Heart right ventricle (tissue), 16 donors: ENCODE data around the gene RYR1. TPM values are rescaled to one million over a fixed set of nuclear protein-coding genes. Genes with fewer than 3 reads are reported as not detected.

Experiments used
- ATAC-seq, 8 donors: fragments of 200-7000 bp; cut with Tn5 transposase; one replicate each; pipeline ENCODE4 v1.9.1; 2020; ENCODE audit warnings: mild to moderate bottlenecking in 8 of 8, moderate library complexity in 8 of 8, moderate number of reproducible peaks in 1 of 8
- DNase-seq, 2 donors: peaks; one replicate each; pipeline ENCODE4 v3.0.0-alpha.2; 2020
- H3K27ac ChIP-seq, 10 donors: fragments of 200-600 bp; sonication (generic) in 2 of 10; one replicate each; pipeline versions ENCODE4 v1.5.0 to v1.8.0; 2020 to 2022; ENCODE audit warnings: mild to moderate bottlenecking in 3 of 10
- H3K27me3 ChIP-seq, 7 donors: fragments of 200-600 bp; one replicate each; pipeline ENCODE4 v1.8.0; 2021 to 2022; ENCODE audit warnings: mild to moderate bottlenecking in 2 of 7
- H3K36me3 ChIP-seq, 9 donors: fragments of 200-600 bp; sonication (generic) in 1 of 9; one replicate each; pipeline versions ENCODE4 v1.5.0 to v1.8.0; 2020 to 2022; ENCODE audit warnings: mild to moderate bottlenecking in 2 of 9
- H3K4me1 ChIP-seq, 9 donors: fragments of 200-600 bp; sonication (generic) in 1 of 9; one replicate each; pipeline versions ENCODE4 v1.5.0 to v1.8.0; 2020 to 2022; ENCODE audit warnings: mild to moderate bottlenecking in 4 of 9
- H3K4me3 ChIP-seq, 10 donors: fragments of 200-600 bp; sonication (generic) in 2 of 10; one replicate each; pipeline versions ENCODE4 v1.5.0 to v1.8.0; 2020 to 2022; ENCODE audit warnings: mild to moderate bottlenecking in 7 of 10, moderate library complexity in 2 of 10
- H3K9me3 ChIP-seq, 11 donors: fragments of 200-600 bp in 10 of 11; sonication (generic) in 2 of 11; one replicate each; pipeline versions ENCODE4 v1.5.0 to v1.8.0; 2013 to 2022; ENCODE audit warnings: mild to moderate bottlenecking in 2 of 11, control low read depth in 1 of 11, moderate library complexity in 1 of 11
- WGBS, 2 donors: extraction: QIAGEN DNeasy Blood & Tissue Kit; methylation state at CpG; one replicate each; pipeline ENCODE4 v1.1.7; 2013; ENCODE audit warnings: inconsistent platforms in 1 of 2; 5-methylcytosine and 5-hydroxymethylcytosine counted together
- intact Hi-C, 10 donors: fragments of 100-400 bp; cut with DNase I; formaldehyde crosslinking; loops; one replicate each; pipeline versions ENCODE4 v1.11.1 to v1.14.2; 2022
- polyA plus RNA-seq, 2 donors: library from polyadenylated mRNA; stranded (reverse); fragments of 200-250 nt; gene quantifications; one replicate each; pipeline ENCODE4 v1.2.3, GENCODE V29; 2013
- total RNA-seq, 10 donors: library from RNA; stranded (reverse); fragmentation: NEBNext Ultra II Directional in 3 of 10; extraction: Animal tissue kit (Norgen Biotek cat#: 25700) in 3 of 10; gene quantifications; one replicate each; pipeline versions ENCODE4 v1.2.1 to v1.2.4, GENCODE V29; 2021 to 2023
- TF ChIP-seq, protein P1 (sequence below), 9 donors: fragments of 200-600 bp; sonication (generic) in 2 of 9; IDR thresholded peaks; one replicate each; pipeline versions ENCODE4 v1.5.0 to v1.8.0; 2021 to 2022; ENCODE audit warnings: antibody characterized with exemption in 9 of 9, mild to moderate bottlenecking in 5 of 9, moderate library complexity in 1 of 9
- donor health status: Arrhythmogenic right ventricular cardiomyopathy.
- donor health status: ischemic (EF 13 %, LVEDD 7.1; RV severe dilation, severe dysfunction).
- donor health status: healthy with polysubstance abuse.
- donor health status: DM: no; HTN: yes; CAD: no.
- donor health status: DM: no; HTN: no; CAD: no.
- donor health status: ischemic (EF 25% LVEDD 6.9; RV normal size, moderate dysfunction).
- donor health status: ischemic (EF 25% LVEDD 5.7; RV mildly dilated, moderate dysfunction).
- donor health status: healthy.
- donor health status: DM: yes; HTN: yes; CAD: no.
- donor health status: Ischemic cardiomyopathy.
- donor health status: ischemic (EF 35%, LVEDD 5.7; RV mildly dilated, moderate dysfunction).
- donor health status: nonischemic (EF 11% LVEDD 7.7; RV severe dilation, severe dysfunction).
- donor health status: DM: yes; HTN: yes; CAD: no.
- donor health status: PGD.
- donor health status: ischemic (EF 29% LVEDD 5.4; RV normal size, mild dysfunction).
- donor health status: nonischemic (EF 23%, LVEDD 6.1; RV moderate dilation, normal function).

The RYR1 gene
- total and polyA plus RNA-seq, 12 donors: 0.20 to 1.7 (median 0.74) TPM

DNA sequence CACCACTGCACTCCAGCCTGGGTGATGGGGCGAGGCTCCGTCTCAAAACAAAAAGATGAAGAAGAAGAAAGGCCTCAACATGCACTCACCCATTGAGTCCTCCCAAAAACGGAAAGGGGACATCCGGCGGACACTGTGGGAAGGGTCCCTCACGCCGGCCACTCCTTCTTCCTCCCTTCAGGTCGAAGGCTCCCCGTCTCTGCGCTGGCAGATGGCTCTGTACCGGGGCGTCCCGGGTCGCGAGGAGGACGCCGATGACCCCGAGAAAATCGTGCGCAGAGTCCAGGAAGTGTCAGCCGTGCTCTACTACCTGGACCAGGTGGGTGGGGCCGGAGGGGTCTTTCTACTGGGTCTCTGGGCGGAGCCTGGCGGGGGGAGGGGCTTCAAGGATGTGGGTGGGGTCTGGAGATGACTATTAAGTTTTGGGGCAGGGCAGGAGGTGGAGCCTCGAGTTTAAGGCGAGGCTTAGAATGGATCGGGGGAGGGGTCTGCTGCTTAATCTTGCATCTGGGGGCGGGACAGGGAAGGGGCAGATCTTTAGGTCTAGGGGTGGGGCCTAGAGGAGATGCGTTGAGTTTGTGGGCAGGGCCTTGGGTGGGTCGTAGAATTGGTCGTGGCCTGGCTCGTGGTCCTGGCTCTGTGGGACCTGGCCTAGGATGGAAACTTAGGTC is 94.1 kb downstream of the RYR1 start:
- 49 to 57% methylated on average over 32 of the region's 32 CpGs for WGBS, 2 donors
- H3K27me3 ChIP-seq: peaks cover 0 to 28% (median 0%) of the 10 kb centered on the region in 7 donors
- no peak overlapping the region for H3K4me3 ChIP-seq
- ATAC-seq: no peak
- intact Hi-C loops: no loop called here
- TF ChIP-seq, protein P1, sequence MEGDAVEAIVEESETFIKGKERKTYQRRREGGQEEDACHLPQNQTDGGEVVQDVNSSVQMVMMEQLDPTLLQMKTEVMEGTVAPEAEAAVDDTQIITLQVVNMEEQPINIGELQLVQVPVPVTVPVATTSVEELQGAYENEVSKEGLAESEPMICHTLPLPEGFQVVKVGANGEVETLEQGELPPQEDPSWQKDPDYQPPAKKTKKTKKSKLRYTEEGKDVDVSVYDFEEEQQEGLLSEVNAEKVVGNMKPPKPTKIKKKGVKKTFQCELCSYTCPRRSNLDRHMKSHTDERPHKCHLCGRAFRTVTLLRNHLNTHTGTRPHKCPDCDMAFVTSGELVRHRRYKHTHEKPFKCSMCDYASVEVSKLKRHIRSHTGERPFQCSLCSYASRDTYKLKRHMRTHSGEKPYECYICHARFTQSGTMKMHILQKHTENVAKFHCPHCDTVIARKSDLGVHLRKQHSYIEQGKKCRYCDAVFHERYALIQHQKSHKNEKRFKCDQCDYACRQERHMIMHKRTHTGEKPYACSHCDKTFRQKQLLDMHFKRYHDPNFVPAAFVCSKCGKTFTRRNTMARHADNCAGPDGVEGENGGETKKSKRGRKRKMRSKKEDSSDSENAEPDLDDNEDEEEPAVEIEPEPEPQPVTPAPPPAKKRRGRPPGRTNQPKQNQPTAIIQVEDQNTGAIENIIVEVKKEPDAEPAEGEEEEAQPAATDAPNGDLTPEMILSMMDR (IDR thresholded peaks at IDR 0.05): no peak
- no peak for DNase-seq
- H3K27ac ChIP-seq: no peak overlapping the region
- no peaks in the 10 kb centered on the region for H3K36me3 ChIP-seq
- no peaks in the 10 kb centered on the region for H3K9me3 ChIP-seq
- H3K4me1 ChIP-seq: no peaks in the 10 kb centered on the region

DNA sequence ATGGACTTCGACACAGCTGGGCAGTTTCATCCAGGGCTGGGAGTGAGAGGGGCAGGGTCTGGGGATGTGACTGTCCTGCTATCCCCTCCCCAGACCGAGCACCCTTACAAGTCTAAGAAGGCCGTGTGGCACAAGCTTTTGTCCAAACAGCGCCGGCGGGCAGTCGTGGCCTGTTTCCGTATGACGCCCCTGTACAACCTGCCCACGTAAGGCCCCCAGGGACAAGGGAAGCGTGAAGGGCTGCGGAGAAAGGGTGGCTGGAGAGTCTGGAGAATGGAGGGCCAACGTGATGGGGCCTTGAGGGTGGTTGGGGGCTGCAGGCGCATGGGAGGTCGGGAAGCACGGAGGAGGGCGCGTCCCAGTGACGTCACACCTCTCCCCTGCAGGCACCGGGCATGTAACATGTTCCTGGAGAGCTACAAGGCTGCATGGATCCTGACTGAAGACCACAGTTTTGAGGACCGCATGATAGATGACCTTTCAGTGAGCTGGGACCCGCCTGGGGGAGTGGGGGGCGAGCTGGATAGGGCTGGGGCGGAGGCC is 94.8 kb downstream of the RYR1 start:
- H3K9me3 ChIP-seq: no peaks in the 10 kb centered on the region
- H3K4me1 ChIP-seq: no peaks in the 10 kb centered on the region
- WGBS, 2 donors: 70 to 78% methylated on average over 24 of the region's 24 CpGs
- intact Hi-C loops: no loop called here
- DNase-seq: no peak
- H3K27me3 ChIP-seq: peaks cover 0 to 22% (median 0%) of the 10 kb centered on the region in 7 donors
- TF ChIP-seq, protein P1 (IDR thresholded peaks at IDR 0.05): no peak
- no peak for ATAC-seq
- H3K36me3 ChIP-seq: no peaks in the 10 kb centered on the region
- H3K27ac ChIP-seq: no peak overlapping the region
- no peak overlapping the region for H3K4me3 ChIP-seq

DNA sequence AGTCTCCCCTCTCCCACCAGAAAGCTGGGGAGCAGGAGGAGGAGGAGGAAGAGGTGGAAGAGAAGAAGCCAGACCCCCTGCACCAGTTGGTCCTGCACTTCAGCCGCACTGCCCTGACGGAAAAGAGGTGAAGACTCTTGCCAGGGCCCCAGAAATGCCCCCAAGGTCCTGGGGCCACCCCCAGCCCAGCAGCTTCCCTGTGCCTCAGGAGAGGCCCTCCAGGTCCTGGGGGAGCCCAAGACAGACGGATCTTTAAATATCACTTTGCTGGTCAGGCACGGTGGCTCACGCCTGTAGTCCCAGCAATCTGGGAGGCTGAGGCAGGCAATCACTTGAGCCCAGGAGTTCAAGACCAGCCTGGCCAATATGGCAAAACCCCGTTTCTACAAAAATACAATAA is 95.4 kb downstream of the RYR1 start:
- intact Hi-C loops: no loop called here
- 77 to 87% methylated on average over 6 of the region's 6 CpGs for WGBS, 2 donors
- H3K27ac ChIP-seq: no peak overlapping the region
- H3K9me3 ChIP-seq: no peaks in the 10 kb centered on the region
- ATAC-seq (no peak), DNase-seq (no peak)
- no peaks in the 10 kb centered on the region for H3K4me1 ChIP-seq
- TF ChIP-seq, protein P1 (IDR thresholded peaks at IDR 0.05): no peak
- H3K4me3 ChIP-seq: no peak overlapping the region
- H3K36me3 ChIP-seq: no peaks in the 10 kb centered on the region
- peaks cover 0 to 21% (median 0%) of the 10 kb centered on the region in 7 donors for H3K27me3 ChIP-seq

DNA sequence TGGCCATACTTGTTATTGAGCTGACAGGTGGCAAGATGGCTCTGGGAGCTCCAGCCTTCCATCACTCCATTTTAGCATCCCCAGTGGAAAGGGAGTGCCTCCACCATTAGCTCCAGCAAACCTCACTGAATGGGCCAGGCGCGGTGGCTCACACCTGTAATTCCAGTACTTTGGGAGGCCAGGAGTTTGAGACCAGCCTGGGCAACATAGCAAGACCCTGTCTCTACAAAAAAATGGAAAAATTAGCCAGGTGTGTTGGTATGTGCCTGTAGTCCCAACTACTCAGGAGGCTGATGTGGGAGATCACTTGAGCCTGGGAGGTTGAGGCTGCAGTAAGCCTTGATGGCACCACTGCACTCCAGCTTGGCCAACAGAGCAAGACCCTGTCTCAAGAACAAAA is 98.0 kb downstream of the RYR1 start:
- Histone ChIP-seq H3K4me3 (no peak overlapping the region), H3K9me3 (peaks cover 0 to 20% (median 9%) of the 10 kb centered on the region in 11 donors), H3K27ac (no peak overlapping the region), H3K4me1 (no peaks in the 10 kb centered on the region), H3K36me3 (no peaks in the 10 kb centered on the region), H3K27me3 (peaks cover 0 to 18% (median 0%) of the 10 kb centered on the region in 7 donors)
- 97 to 100% methylated on average over 2 of the region's 2 CpGs for WGBS, 2 donors
- intact Hi-C loops: no loop called here
- TF ChIP-seq, protein P1 (IDR thresholded peaks at IDR 0.05): no peak
- no peak for DNase-seq
- ATAC-seq: no peak
